ENCODE data around the gene AFP. TPM values are rescaled to one million over a fixed set of nuclear protein-coding genes. Genes with fewer than 3 reads are reported as not detected.

AFP gene
- total RNA-seq, 4 donors from 2014 or later, result not detected

DNA sequence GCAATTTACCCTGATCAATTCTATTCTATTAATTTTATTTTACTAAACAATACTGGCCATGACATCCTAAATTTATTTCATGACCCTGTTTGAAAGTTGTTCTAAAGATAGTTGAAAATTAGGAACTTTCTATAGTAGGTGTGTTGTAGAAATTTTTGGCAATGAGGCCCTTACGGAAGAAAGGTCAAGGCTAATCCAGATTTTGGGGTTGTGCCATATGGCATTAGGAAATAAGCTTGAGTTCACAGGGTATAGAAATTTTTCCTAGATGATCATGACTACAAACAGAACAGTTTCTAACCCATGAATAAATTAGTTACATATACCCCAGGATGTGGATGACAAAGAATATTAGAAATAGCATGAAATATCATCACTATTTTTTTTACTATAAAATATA is 39.7 kb upstream of the AFP start:
- H3K27ac ChIP-seq, result no peak overlapping the region
- H3K4me3 ChIP-seq, result no peak overlapping the region
- DNase-seq (ENCODE audit: low spot score in 2 of 2), result no peak
- WGBS, 2 donors, result 81 to 82% methylated on average over 1 of the region's 1 CpG
- H3K9me3 ChIP-seq, result no peaks in the 10 kb centered on the region
- H3K27me3 ChIP-seq, result no peaks in the 10 kb centered on the region
- TF ChIP-seq EP300 (IDR thresholded peaks at IDR 0.05) (no peak), POLR2A (IDR thresholded peaks at IDR 0.05) (no peak)
- TF ChIP-seq, protein P1, sequence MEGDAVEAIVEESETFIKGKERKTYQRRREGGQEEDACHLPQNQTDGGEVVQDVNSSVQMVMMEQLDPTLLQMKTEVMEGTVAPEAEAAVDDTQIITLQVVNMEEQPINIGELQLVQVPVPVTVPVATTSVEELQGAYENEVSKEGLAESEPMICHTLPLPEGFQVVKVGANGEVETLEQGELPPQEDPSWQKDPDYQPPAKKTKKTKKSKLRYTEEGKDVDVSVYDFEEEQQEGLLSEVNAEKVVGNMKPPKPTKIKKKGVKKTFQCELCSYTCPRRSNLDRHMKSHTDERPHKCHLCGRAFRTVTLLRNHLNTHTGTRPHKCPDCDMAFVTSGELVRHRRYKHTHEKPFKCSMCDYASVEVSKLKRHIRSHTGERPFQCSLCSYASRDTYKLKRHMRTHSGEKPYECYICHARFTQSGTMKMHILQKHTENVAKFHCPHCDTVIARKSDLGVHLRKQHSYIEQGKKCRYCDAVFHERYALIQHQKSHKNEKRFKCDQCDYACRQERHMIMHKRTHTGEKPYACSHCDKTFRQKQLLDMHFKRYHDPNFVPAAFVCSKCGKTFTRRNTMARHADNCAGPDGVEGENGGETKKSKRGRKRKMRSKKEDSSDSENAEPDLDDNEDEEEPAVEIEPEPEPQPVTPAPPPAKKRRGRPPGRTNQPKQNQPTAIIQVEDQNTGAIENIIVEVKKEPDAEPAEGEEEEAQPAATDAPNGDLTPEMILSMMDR (IDR thresholded peaks at IDR 0.05), result no peak
- no peaks in the 10 kb centered on the region for H3K4me1 ChIP-seq
- H3K36me3 ChIP-seq, result no peaks in the 10 kb centered on the region

DNA sequence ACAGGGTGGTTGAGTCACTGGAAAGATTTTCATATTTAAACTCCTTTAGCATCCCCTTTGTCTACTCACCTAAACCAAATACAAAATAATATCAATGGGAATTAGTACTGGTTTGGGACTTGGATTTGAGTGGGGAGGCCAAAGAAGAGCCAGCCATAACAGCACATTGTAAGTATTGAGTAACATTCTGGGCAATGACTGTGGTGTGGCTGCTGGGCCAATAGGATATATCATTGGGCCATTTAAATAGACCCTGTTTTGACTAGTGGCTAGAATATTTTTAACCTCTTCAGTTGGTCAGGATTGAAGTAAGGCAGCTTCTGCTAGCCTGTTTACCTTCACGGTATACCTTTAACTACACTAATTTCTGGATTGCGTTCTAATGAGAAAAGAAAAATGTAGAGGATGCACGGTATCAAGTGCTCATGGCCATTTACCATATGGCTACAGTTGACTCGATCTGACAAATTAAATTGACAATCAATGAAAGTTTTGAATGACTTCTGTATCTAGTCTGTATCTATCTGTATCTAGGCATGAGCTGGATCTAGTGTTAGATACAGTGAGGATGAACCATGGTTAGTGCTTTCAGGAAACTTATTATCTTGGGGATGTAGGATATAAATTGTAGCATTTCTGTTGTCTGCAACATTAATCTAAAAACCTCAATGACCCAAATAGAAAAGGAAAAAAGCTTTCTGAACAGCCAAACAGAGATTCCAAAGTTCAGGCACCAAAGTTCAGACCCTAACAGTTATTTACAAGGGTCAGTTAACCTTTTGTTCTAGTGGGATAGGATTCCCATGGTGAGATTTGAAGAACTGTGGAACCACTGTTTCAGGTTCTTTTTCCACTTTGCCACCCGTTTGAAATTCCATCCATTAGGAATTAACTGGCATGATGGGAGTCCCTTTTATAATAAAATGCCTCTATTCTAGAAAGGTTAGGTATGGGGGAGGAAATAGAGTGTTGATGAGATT is 38.7 kb upstream of the AFP start:
- TF ChIP-seq EP300 (IDR thresholded peaks at IDR 0.05) (no peak), POLR2A (IDR thresholded peaks at IDR 0.05) (no peak)
- TF ChIP-seq, protein P1 (IDR thresholded peaks at IDR 0.05), result no peak
- Histone ChIP-seq H3K27me3 (no peaks in the 10 kb centered on the region), H3K9me3 (no peaks in the 10 kb centered on the region), H3K4me3 (no peak overlapping the region), H3K27ac (no peak overlapping the region), H3K36me3 (no peaks in the 10 kb centered on the region), H3K4me1 (no peaks in the 10 kb centered on the region)
- WGBS, 2 donors, result 79 to 81% methylated on average over 5 of the region's 5 CpGs
- no peak for DNase-seq (ENCODE audit: low spot score in 2 of 2)

DNA sequence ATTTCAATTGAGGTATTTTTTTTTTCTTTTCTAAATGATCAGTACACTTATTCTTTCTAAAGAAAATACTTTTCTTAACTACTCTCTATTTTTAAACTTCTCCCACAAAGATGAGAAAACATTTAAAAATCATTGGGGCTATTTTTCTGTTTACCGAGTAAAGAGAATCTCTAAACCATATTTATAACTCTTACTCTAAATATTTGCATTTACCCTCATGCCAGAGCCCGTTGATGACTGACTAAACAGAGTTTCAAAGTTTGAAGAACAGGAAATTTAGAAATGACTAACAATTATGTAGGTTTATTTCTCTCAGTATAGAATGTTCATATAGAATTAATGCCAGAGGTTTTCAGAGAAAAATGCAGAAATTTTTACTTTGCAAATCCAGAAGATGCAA is 34.6 kb upstream of the AFP start:
- H3K27ac ChIP-seq, result no peak overlapping the region
- DNase-seq (ENCODE audit: low spot score in 2 of 2), result no peak
- H3K4me1 ChIP-seq, result no peaks in the 10 kb centered on the region
- H3K36me3 ChIP-seq, result no peaks in the 10 kb centered on the region
- 74 to 76% methylated on average over 2 of the region's 2 CpGs for WGBS, 2 donors
- H3K27me3 ChIP-seq, result no peaks in the 10 kb centered on the region
- TF ChIP-seq POLR2A (IDR thresholded peaks at IDR 0.05), result no peak
- no peak for TF ChIP-seq EP300 (IDR thresholded peaks at IDR 0.05)
- TF ChIP-seq, protein P1 (IDR thresholded peaks at IDR 0.05), result no peak
- no peaks in the 10 kb centered on the region for H3K9me3 ChIP-seq
- H3K4me3 ChIP-seq, result no peak overlapping the region

DNA sequence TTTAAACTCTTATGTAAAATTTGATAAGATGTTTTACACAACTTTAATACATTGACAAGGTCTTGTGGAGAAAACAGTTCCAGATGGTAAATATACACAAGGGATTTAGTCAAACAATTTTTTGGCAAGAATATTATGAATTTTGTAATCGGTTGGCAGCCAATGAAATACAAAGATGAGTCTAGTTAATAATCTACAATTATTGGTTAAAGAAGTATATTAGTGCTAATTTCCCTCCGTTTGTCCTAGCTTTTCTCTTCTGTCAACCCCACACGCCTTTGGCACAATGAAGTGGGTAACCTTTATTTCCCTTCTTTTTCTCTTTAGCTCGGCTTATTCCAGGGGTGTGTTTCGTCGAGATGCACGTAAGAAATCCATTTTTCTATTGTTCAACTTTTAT is 32.0 kb upstream of the AFP start, which contains the start of gene ALB:
ALB (plus strand) TSS at position 246 of the 400 bp plus-strand sequence; CDS start at position 287, 41 bp downstream.
- no peak for TF ChIP-seq POLR2A (IDR thresholded peaks at IDR 0.05)
- TF ChIP-seq EP300 (IDR thresholded peaks at IDR 0.05), result no peak
- TF ChIP-seq, protein P1 (IDR thresholded peaks at IDR 0.05), result no peak
- H3K36me3 ChIP-seq, result no peaks in the 10 kb centered on the region
- no peak within 1 kb of the TSS for H3K27ac ChIP-seq
- H3K4me3 ChIP-seq, result no peak within 1 kb of the TSS
- no peak for DNase-seq (ENCODE audit: low spot score in 2 of 2)
- no peaks in the 10 kb centered on the region for H3K9me3 ChIP-seq
- no peaks in the 10 kb centered on the region for H3K27me3 ChIP-seq
- WGBS, 2 donors, result 87 to 93% methylated on average over 7 of the region's 7 CpGs
- no peaks in the 10 kb centered on the region for H3K4me1 ChIP-seq

DNA sequence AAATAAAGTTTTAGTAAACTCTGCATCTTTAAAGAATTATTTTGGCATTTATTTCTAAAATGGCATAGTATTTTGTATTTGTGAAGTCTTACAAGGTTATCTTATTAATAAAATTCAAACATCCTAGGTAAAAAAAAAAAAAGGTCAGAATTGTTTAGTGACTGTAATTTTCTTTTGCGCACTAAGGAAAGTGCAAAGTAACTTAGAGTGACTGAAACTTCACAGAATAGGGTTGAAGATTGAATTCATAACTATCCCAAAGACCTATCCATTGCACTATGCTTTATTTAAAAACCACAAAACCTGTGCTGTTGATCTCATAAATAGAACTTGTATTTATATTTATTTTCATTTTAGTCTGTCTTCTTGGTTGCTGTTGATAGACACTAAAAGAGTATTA is 31.6 kb upstream of the AFP start:
- TF ChIP-seq EP300 (IDR thresholded peaks at IDR 0.05) (no peak), POLR2A (IDR thresholded peaks at IDR 0.05) (no peak)
- TF ChIP-seq, protein P1 (IDR thresholded peaks at IDR 0.05), result no peak
- Histone ChIP-seq H3K27ac (no peak overlapping the region), H3K4me3 (no peak overlapping the region), H3K9me3 (no peaks in the 10 kb centered on the region), H3K36me3 (no peaks in the 10 kb centered on the region), H3K4me1 (no peaks in the 10 kb centered on the region), H3K27me3 (no peaks in the 10 kb centered on the region)
- 97 to 100% methylated on average over 1 of the region's 1 CpG for WGBS, 2 donors
- no peak for DNase-seq (ENCODE audit: low spot score in 2 of 2)
